ENCODE results near the gene PPP6R1. TPM values are rescaled to one million over a fixed set of nuclear protein-coding genes. Genes with fewer than 3 reads are reported as not detected.

PPP6R1 gene
- total RNA-seq, 4 donors from 2014 or later, result 23.6 to 42.8 (median 26.6) TPM

DNA sequence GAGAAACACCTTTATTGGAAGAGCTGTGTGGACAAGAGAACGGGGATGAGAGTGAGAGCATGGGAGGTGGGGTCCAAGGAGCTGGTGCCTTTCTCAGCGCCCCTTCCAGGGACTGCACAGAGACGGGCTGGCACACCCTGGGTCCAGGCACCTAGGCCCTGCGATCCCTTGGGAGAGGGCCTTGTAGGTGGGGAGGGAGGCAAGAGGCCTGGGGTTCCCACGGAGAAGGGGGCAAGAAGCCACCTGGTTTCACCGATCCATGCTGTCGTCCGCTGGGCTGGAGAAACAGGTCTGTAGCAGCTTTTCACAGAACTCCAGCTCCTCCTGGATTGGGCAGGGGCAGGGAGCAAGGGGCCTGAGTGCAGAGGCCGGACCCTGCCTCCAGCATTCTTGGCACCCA lies 3.5 kb upstream of the PPP6R1 start:
- TF ChIP-seq, protein P1, sequence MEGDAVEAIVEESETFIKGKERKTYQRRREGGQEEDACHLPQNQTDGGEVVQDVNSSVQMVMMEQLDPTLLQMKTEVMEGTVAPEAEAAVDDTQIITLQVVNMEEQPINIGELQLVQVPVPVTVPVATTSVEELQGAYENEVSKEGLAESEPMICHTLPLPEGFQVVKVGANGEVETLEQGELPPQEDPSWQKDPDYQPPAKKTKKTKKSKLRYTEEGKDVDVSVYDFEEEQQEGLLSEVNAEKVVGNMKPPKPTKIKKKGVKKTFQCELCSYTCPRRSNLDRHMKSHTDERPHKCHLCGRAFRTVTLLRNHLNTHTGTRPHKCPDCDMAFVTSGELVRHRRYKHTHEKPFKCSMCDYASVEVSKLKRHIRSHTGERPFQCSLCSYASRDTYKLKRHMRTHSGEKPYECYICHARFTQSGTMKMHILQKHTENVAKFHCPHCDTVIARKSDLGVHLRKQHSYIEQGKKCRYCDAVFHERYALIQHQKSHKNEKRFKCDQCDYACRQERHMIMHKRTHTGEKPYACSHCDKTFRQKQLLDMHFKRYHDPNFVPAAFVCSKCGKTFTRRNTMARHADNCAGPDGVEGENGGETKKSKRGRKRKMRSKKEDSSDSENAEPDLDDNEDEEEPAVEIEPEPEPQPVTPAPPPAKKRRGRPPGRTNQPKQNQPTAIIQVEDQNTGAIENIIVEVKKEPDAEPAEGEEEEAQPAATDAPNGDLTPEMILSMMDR (IDR thresholded peaks at IDR 0.05; ENCODE audit: low read depth), result no peak

DNA sequence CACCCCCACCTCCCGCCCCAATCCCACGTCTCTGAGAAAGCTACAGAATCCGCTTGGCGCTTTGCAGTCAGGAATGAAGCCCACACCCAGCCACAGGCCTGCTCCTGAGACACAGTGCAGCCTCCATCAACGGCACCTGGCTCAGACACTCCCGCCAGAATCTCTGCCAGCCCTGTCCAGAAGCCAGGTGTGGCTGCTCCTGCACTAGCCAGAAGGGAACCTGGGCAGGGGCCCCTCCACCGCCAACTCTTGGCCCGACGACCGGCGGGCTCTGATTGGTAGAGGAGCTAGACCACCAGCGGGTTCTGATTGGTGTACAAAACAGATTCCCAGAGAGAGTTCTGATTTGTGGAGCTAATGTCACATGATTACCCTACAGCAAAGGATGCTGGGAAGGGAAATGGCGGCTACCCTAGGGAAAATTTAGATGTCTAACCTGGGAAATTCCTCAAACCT lies 2.9 kb upstream of the PPP6R1 start:
- TF ChIP-seq, protein P1 (IDR thresholded peaks at IDR 0.05; ENCODE audit: low read depth), result no peak

DNA sequence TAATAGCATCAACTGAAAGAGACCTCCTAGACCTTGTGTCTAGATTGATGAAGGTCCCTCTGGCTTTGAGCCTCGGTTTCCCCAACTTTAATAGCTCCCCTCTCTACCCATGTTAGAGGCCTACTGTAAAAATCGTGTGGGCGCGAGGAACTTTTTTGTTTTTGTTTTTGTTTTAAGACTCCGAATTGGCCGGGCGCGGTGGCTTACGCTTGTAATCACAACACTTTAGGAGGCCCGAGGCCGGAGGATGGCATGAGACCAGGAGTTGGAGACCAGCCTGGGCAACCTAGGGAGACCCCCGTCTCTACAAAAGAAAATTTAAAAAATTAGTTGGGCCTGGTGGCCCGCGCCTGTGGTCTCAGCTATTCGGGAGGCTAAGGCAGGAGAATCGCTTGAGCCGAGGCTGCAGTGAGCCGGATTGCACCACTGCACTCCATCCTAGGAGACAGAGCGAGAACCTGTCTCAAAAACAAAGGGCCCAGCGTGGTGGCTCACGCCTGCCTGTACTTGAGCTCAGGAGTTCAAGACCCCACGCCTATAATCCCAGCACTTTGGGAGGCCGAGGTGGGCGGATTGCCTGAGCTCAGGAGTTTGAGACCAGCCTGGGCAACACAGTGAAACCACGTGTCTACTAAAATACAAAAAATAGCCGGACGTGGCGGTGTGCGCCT lies 858 bp upstream of the PPP6R1 start:
- TF ChIP-seq, protein P1 (IDR thresholded peaks at IDR 0.05; ENCODE audit: low read depth), result no peak

DNA sequence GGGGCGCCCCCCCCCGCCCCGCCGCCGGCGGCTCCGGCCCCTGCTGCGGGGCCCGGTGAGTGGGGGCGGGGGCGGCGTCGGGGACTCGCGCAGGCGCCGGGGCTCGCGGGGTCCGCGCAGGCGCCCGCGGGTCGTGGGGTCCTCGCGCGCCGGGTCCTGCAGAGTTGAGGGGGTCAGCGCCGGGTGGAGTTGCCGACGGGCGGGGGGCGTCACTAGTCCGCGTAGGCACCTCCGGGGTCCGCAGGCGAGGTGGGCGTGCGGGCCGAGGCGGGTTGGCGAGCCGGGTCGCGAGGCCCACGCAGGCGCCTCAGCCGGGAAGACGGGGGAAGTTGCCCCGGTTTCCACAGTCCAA lies 365 bp downstream of the PPP6R1 start:
- TF ChIP-seq, protein P1 (IDR thresholded peaks at IDR 0.05; ENCODE audit: low read depth), result no peak

DNA sequence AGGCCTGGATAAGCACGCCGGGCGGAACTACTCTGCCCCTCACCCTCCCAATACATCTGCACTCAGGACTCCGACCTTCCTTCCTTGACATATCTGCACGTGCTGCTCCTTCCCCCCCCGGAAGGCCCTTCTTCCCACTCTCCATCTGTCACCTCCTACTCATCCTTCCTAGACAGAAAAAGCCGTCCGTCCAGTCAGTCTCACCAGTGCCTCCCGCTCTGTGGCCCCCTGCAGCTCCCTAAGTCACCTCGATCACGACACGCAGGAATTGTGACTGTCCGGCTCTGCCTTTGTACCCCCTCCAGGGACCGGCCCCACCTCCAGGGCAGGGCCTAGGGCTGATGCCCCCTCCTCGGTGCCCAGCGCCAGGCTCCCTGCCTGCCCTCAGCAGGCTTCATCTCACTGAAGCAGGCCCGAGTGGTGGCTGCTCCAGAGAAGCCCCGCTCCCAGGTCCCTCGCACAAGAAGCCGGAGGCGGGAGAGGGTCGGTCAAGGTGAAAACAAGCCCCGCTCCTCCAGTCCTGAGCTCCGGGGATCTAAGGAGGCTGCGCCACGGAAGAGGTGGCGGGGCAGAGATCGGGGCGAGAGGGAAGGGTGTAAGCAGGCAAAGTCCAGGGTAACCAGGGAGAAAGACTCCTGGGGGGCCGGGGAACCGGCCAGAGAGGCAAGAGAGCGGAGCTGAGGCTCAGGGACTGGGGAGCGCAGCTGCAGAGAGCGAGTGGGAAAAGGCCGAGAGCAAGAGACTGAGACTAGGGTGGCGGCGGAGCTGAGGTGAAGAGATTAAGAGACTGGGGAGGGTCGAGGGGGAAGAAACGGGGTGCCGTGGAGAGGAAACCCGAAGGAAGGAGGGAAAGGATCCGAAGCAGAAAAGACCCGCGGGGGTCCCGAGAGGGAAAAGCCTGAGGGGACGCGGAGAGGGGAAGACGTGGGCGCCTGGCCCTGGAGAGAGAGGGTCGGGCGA lies 1.1 kb downstream of the PPP6R1 start:
- TF ChIP-seq, protein P1 (IDR thresholded peaks at IDR 0.05; ENCODE audit: low read depth), result no peak

DNA sequence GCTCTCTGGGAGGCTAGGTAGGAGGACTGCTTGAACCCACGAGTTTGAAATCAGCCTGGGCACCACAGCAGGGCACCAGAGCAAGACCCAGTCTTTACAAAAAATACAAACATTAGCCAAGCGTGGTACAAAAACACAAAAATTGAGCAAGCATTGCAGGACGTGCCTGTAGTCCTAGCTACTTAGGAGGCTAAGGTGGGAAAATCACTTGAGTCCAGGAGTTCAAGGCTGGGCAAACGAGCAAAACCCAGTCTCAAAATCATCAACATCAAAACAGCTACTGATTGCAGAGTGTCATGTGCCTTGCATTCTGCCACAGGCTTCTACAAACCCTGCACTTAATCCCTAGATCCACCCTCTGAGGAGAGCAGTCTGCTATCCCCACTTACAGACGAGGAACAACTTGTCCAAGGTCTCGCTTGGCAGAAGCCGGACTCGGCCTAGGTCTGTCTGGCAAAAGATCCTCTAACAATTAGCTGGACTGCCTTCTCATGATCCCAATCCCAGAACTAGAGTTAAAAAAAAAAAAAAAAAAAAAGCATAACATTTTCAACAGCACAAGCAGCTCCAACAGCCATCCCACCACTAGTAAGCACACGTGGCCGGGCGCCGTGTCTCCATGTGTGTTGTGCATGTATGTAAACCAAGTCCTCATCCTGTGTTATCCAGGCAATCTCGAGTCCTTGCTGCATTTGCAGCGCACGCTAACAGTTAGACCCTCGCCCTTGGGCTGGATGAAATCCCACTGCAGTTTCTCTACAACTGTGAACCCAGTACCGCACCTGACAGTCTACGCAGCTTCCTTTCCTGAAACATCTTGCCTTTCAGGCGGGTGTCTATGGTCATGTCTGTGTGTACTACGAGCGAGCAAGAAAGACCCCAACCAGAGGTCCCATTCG lies 2.0 kb downstream of the PPP6R1 start:
- TF ChIP-seq, protein P1 (IDR thresholded peaks at IDR 0.05; ENCODE audit: low read depth), result no peak
